M059J (cell line): ENCODE data around the gene NBPF1. TPM values are rescaled to one million over a fixed set of nuclear protein-coding genes. Genes with fewer than 3 reads are reported as not detected.
"Not testable (repeated sequence)": the region's sequence is repeated elsewhere in the genome, so short reads cannot be mapped to it uniquely, and the experiment has no call there.

Experiments used
- DNase-seq: peaks from one replicate; pipeline ENCODE4 v3.0.0-alpha.2; 2012; ENCODE audit warnings: low read depth
- total RNA-seq: library from RNA; depleted of rRNA; stranded (reverse); fragments of >200 nt; shearing (Covaris generic); gene quantifications from 2 replicates; pipeline ENCODE4 v1.2.3, GENCODE V29; 2014

Gene NBPF1
- total RNA-seq, 1 experiment from 2014 or later = 34.9 TPM

GRCh38 chr1:16605532-16606505 is 7.5 kb downstream of the NBPF1 start:
- DNase-seq = no peak

- no peak for DNase-seq
These were observed 8.2 kb downstream of the NBPF1 start for GRCh38 chr1:16605213-16605525.

- not testable (repeated sequence) for DNase-seq
These were observed 8.7 kb downstream of the NBPF1 start for GRCh38 chr1:16604514-16605212.

GRCh38 chr1:16603623-16604022 is 9.7 kb downstream of the NBPF1 start:
- DNase-seq = not testable (repeated sequence)

GRCh38 chr1:16602336-16603011 is 10.9 kb downstream of the NBPF1 start:
- not testable (repeated sequence) for DNase-seq

- DNase-seq = not testable (repeated sequence)
These were observed 12.2 kb downstream of the NBPF1 start for GRCh38 chr1:16600855-16601786.

GRCh38 chr1:16599326-16599725 is 14.0 kb downstream of the NBPF1 start:
- not testable (repeated sequence) for DNase-seq

GRCh38 chr1:16595216-16595615 is 18.1 kb downstream of the NBPF1 start:
- not testable (repeated sequence) for DNase-seq

GRCh38 chr1:16591845-16592244 is 21.5 kb downstream of the NBPF1 start:
- not testable (repeated sequence) for DNase-seq

- not testable (repeated sequence) for DNase-seq
These were observed 25.3 kb downstream of the NBPF1 start for GRCh38 chr1:16588081-16588480.

GRCh38 chr1:16587639-16588038 is 25.7 kb downstream of the NBPF1 start:
- DNase-seq = not testable (repeated sequence)

- not testable (repeated sequence) for DNase-seq
These were observed 48.0 kb downstream of the NBPF1 start for GRCh38 chr1:16565324-16565723.

- DNase-seq = not testable (repeated sequence)
These were observed 52.3 kb downstream of the NBPF1 start for GRCh38 chr1:16561035-16561434.

- not testable (repeated sequence) for DNase-seq
These were observed 52.9 kb downstream of the NBPF1 start for GRCh38 chr1:16560498-16560897.

GRCh38 chr1:16559688-16560087 is 53.7 kb downstream of the NBPF1 start:
- not testable (repeated sequence) for DNase-seq

GRCh38 chr1:16557034-16557433 is 56.3 kb downstream of the NBPF1 start:
- not testable (repeated sequence) for DNase-seq

- DNase-seq = not testable (repeated sequence)
These were observed 60.1 kb downstream of the NBPF1 start for GRCh38 chr1:16553244-16553643.

- not testable (repeated sequence) for DNase-seq
These were observed 63.0 kb downstream of the NBPF1 start for GRCh38 chr1:16550212-16550918.

- not testable (repeated sequence) for DNase-seq
These were observed 63.8 kb downstream of the NBPF1 start for GRCh38 chr1:16549545-16549944.
